C4-2B (cell line): Measurements from ENCODE around the gene CELA3A.
"Not testable (repeated sequence)": the region's sequence is repeated elsewhere in the genome, so short reads cannot be mapped to it uniquely, and the experiment has no call there.

Source experiments
- H3K27ac ChIP-seq: fragments of 450-650 bp; 2 replicates; pipeline ENCODE4 v1.5.1; 2017
- CTCF ChIP-seq: fragments of 450-650 bp; conservative IDR thresholded peaks from 2 replicates; pipeline ENCODE4 v1.5.1; 2017; ENCODE audit warnings: mild to moderate bottlenecking

Gene CELA3A

GRCh38 chr1:21986386-21986785 lies 15.1 kb upstream of the CELA3A start:
- H3K27ac ChIP-seq, result not testable (repeated sequence)

- H3K27ac ChIP-seq, result not testable (repeated sequence)
These were observed 11.6 kb upstream of the CELA3A start for GRCh38 chr1:21989672-21990393.

GRCh38 chr1:21992186-21992585 lies 9.3 kb upstream of the CELA3A start:
- H3K27ac ChIP-seq, result not testable (repeated sequence)

GRCh38 chr1:21994716-21995115 lies 6.7 kb upstream of the CELA3A start:
- not testable (repeated sequence) for H3K27ac ChIP-seq

- H3K27ac ChIP-seq, result not testable (repeated sequence)
These were observed 4.8 kb upstream of the CELA3A start for GRCh38 chr1:21996663-21996970.

- not testable (repeated sequence) for H3K27ac ChIP-seq
These were observed 3.4 kb upstream of the CELA3A start for GRCh38 chr1:21997891-21998623.

GRCh38 chr1:21998624-21999294 lies 2.7 kb upstream of the CELA3A start:
- not testable (repeated sequence) for H3K27ac ChIP-seq

- not testable (repeated sequence) for H3K27ac ChIP-seq
These were observed 1.8 kb upstream of the CELA3A start for GRCh38 chr1:21999645-22000044.

GRCh38 chr1:22002461-22002860 lies 1.0 kb downstream of the CELA3A start:
- not testable (repeated sequence) for H3K27ac ChIP-seq

- not testable (repeated sequence) for H3K27ac ChIP-seq
These were observed 1.4 kb downstream of the CELA3A start for GRCh38 chr1:22002875-22003274.

- H3K27ac ChIP-seq, result not testable (repeated sequence)
These were observed 2.5 kb downstream of the CELA3A start for GRCh38 chr1:22003959-22004358.

- TF ChIP-seq CTCF, result peak; percentile 31
These were observed 4.0 kb downstream of the CELA3A start for GRCh38 chr1:22005261-22006149.

GRCh38 chr1:22006736-22007135 lies 5.3 kb downstream of the CELA3A start:
- not testable (repeated sequence) for H3K27ac ChIP-seq

More at GRCh38 chr1:22005261-22006149, 4.0 kb downstream of the CELA3A start:
- not testable (repeated sequence) for H3K27ac ChIP-seq

- H3K27ac ChIP-seq, result not testable (repeated sequence)
These were observed 5.8 kb downstream of the CELA3A start for GRCh38 chr1:22007262-22007661.

GRCh38 chr1:22009566-22009965 lies 8.1 kb downstream of the CELA3A start:
- not testable (repeated sequence) for H3K27ac ChIP-seq

GRCh38 chr1:22012752-22013151 lies 11.3 kb downstream of the CELA3A start:
- H3K27ac ChIP-seq, result not testable (repeated sequence)

GRCh38 chr1:22014575-22015206 lies 13.2 kb downstream of the CELA3A start:
- H3K27ac ChIP-seq, result not testable (repeated sequence)
